DOHH2 (cell line): ENCODE results near the gene RD3L.

Experiments used
- CTCF ChIP-seq: fragments of 200-600 bp; sonication (generic); IDR thresholded peaks from one replicate; pipeline ENCODE4 v1.5.1; 2014; ENCODE audit warnings: antibody characterized with exemption, mild to moderate bottlenecking, low read depth, low read length; ENCODE audit not compliant: poor library complexity, severe bottlenecking
- EZH2phosphoT487 ChIP-seq: fragments of 200-600 bp; sonication (generic); IDR thresholded peaks from 2 replicates; pipeline ENCODE4 v1.6.1; 2017; ENCODE audit warnings: borderline replicate concordance, mild to moderate bottlenecking, antibody characterized with exemption, low read length, moderate library complexity, mixed read lengths

DNA sequence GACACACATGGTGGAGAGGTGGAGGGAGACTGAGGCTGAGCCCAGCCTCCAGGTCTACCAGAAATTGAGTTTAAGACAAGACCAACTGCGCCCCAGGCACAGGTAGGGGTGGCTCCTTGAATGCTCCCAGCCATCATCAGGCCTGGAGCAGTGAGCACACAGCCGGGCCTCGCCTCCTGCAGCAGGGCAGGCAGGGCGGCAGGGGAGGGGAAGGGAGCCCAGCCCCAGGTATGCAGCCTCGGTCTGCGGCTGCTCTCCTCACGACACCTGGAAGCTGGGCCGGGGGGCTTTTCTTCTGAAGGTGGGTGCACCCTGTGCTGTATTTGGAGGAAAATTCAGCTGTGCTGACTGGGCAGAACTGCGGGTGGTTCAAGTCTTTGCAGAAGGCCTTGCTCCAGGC, 43.6 kb downstream of the RD3L start:
- TF ChIP-seq EZH2phosphoT487 (no peak), CTCF (no peak)
